ENCODE measurements around the gene DNAJB1. TPM values are rescaled to one million over a fixed set of nuclear protein-coding genes. Genes with fewer than 3 reads are reported as not detected.
"Not testable (repeated sequence)": the region's sequence is repeated elsewhere in the genome, so short reads cannot be mapped to it uniquely, and the experiment has no call there.

The DNAJB1 gene
- total RNA-seq, 1 experiment from 2014 or later, result 77.7 TPM

DNA sequence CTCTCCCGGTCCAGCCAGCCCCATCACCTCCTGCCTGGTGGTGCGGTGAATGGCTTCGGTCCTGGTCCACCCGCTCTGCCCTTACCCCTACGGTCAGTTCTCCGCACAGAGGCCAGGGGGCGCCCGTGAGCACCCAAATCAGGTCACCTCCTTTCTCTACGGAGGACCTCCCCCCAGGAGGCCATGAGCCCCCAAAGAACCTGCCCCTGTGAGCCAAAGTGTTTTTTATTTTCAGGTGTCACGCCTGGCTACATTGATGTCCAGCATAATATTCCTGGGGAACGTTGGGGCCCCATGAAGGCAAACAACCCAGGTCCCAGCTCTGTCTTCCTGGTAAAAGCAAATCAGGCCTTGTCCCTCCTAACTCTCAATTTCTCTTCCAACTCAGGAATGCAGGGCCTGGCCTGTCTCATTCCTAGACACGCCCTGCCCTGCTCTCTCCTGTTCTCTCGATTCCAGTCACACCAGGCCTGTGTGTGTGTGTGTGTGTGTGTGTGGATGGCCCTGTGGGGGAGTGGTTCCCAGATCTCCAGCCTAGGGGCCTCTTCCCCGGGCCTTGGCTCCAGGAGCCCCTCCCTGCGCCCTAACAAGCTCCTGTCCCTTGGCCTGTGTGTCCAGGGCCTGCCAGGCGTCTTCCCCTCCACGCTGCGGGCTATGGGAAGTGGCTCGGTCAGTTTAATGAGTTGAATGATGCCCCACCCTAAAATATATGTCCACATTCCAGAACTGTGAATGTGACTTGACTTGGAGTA is 12.5 kb downstream of the DNAJB1 start:
- no peak overlapping the region for H3K56ac ChIP-seq (ENCODE audit: insufficient read length, low read depth, low read length)
- no peak overlapping the region for H2BK5ac ChIP-seq (ENCODE audit: insufficient read length, low read length)
- no peak overlapping the region for H3K9ac ChIP-seq (ENCODE audit: extremely low read depth, insufficient read length, low read length)
- no peaks in the 10 kb centered on the region for H3K27me3 ChIP-seq (ENCODE audit: insufficient read depth, low read length)
- H3K23me2 ChIP-seq (ENCODE audit: insufficient read length, low read depth, low read length, poor library complexity, severe bottlenecking), result no peaks in the 10 kb centered on the region
- no peak overlapping the region for H3K4ac ChIP-seq (ENCODE audit: low read depth, low read length)
- no peak overlapping the region for H4K91ac ChIP-seq (ENCODE audit: insufficient read length, low read depth, low read length)
- no peaks in the 10 kb centered on the region for H3K9me3 Mint-ChIP-seq
- H3K4me1 ChIP-seq (ENCODE audit: insufficient read depth, low read length), result no peaks in the 10 kb centered on the region
- peak overlapping the region in 1 of 3 experiments; percentile 88; a peak in 2 of 7 replicates for H3K27ac Mint-ChIP-seq
- no peak overlapping the region for H2BK15ac ChIP-seq (ENCODE audit: low read depth, low read length)
- no peak overlapping the region for H2BK120ac ChIP-seq (ENCODE audit: low read depth, low read length, poor library complexity, severe bottlenecking)
- no peaks in the 10 kb centered on the region for H3K79me2 ChIP-seq (ENCODE audit: insufficient read depth, low read length)
- peaks cover 8% of the 10 kb centered on the region for H3K27me3 Mint-ChIP-seq (ENCODE audit: low read depth)
- no peak overlapping the region for H3K4me2 ChIP-seq (ENCODE audit: insufficient read depth, insufficient read length, low read length)
- H2AK5ac ChIP-seq (ENCODE audit: insufficient read length, low read length), result no peak overlapping the region
- H3K9me3 ChIP-seq (ENCODE audit: control insufficient read depth, low read depth, low read length), result no peaks in the 10 kb centered on the region
- peak; percentile 90 for DNase-seq
- WGBS (ENCODE audit: extremely low coverage, insufficient read length, low lambda C conversion rate), result no CpG with 5 or more reads among the region's 19 CpGs
- H4K8ac ChIP-seq (replicated peaks; ENCODE audit: insufficient read length, low read depth, low read length), result no peak overlapping the region
- no peaks in the 10 kb centered on the region for H3K79me1 ChIP-seq (ENCODE audit: insufficient read depth, low read depth, low read length, poor library complexity, severe bottlenecking)
- no peak overlapping the region for H3K23ac ChIP-seq (ENCODE audit: insufficient read length, low read depth, low read length)
- no peak overlapping the region for H2BK12ac ChIP-seq (ENCODE audit: insufficient read length, low read depth, low read length)
- H3K4me1 Mint-ChIP-seq, result peaks cover 5 to 14% of the 10 kb centered on the region in 2 experiments; a peak in 3 of 4 replicates
- no peak overlapping the region for H4K5ac ChIP-seq (ENCODE audit: insufficient read length, low read depth, low read length)
- H2BK20ac ChIP-seq (ENCODE audit: low read depth, low read length, poor library complexity, severe bottlenecking), result no peak overlapping the region
- TF ChIP-seq, protein P1, sequence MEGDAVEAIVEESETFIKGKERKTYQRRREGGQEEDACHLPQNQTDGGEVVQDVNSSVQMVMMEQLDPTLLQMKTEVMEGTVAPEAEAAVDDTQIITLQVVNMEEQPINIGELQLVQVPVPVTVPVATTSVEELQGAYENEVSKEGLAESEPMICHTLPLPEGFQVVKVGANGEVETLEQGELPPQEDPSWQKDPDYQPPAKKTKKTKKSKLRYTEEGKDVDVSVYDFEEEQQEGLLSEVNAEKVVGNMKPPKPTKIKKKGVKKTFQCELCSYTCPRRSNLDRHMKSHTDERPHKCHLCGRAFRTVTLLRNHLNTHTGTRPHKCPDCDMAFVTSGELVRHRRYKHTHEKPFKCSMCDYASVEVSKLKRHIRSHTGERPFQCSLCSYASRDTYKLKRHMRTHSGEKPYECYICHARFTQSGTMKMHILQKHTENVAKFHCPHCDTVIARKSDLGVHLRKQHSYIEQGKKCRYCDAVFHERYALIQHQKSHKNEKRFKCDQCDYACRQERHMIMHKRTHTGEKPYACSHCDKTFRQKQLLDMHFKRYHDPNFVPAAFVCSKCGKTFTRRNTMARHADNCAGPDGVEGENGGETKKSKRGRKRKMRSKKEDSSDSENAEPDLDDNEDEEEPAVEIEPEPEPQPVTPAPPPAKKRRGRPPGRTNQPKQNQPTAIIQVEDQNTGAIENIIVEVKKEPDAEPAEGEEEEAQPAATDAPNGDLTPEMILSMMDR (conservative IDR thresholded peaks at IDR 0.05), result peak; percentile 93
- no peak overlapping the region for H3T11ph ChIP-seq (ENCODE audit: low read length)
- no peak overlapping the region for H3K14ac ChIP-seq (ENCODE audit: insufficient read depth, low read length)
- H4K20me1 ChIP-seq (ENCODE audit: control insufficient read depth, insufficient read depth, insufficient read length), result no peaks in the 10 kb centered on the region
- peak overlapping the region; percentile 15 for H3K18ac ChIP-seq (ENCODE audit: insufficient read length, low read depth, low read length)
- no peaks in the 10 kb centered on the region for H3K36me3 Mint-ChIP-seq (ENCODE audit: insufficient read depth in 1 of 3, low read depth in 3 of 3)
- no peak overlapping the region for H2AFZ ChIP-seq (ENCODE audit: low read length)
- H3K27ac ChIP-seq (ENCODE audit: insufficient read length, low read depth, low read length), result no peak overlapping the region
- peak overlapping the region in 1 of 2 experiments; percentile 41; a peak in 1 of 5 replicates for H3K4me3 Mint-ChIP-seq

DNA sequence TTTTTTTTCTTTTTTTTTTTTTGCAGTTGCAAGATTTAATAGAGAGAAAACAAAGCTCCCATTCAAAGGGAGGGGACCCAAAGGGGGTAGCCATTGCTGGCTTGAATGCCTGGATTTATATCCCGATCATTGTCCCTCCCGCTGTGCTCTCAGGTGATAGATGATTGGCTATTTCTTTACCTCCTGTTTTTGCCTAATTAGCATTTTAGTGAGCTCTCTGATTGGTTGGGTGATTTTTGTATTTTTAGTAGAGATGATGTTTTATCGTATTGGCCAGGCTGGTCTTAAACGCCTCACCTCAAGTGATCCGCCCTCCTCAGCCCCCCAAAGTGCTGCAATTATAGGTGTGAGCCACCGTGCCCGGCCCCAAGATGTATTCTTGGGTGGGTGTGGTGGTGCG is 13.6 kb downstream of the DNAJB1 start:
- H3K4me1 ChIP-seq (ENCODE audit: insufficient read depth, low read length); H3K79me2 ChIP-seq (ENCODE audit: insufficient read depth, low read length); H3K36me3 Mint-ChIP-seq (ENCODE audit: insufficient read depth in 1 of 3, low read depth in 3 of 3); H2AFZ ChIP-seq (ENCODE audit: low read length); H3K27me3 ChIP-seq (ENCODE audit: insufficient read depth, low read length); H4K20me1 ChIP-seq (ENCODE audit: control insufficient read depth, insufficient read depth, insufficient read length); H2BK12ac ChIP-seq (ENCODE audit: insufficient read length, low read depth, low read length); H3K27ac ChIP-seq (ENCODE audit: insufficient read length, low read depth, low read length); H4K91ac ChIP-seq (ENCODE audit: insufficient read length, low read depth, low read length); H3K79me1 ChIP-seq (ENCODE audit: insufficient read depth, low read depth, low read length, poor library complexity, severe bottlenecking); H4K8ac ChIP-seq (replicated peaks; ENCODE audit: insufficient read length, low read depth, low read length); H2BK5ac ChIP-seq (ENCODE audit: insufficient read length, low read length); H2BK15ac ChIP-seq (ENCODE audit: low read depth, low read length); H2BK120ac ChIP-seq (ENCODE audit: low read depth, low read length, poor library complexity, severe bottlenecking); H3K23ac ChIP-seq (ENCODE audit: insufficient read length, low read depth, low read length); H3K14ac ChIP-seq (ENCODE audit: insufficient read depth, low read length); H2BK20ac ChIP-seq (ENCODE audit: low read depth, low read length, poor library complexity, severe bottlenecking); H3K4ac ChIP-seq (ENCODE audit: low read depth, low read length); H2AK5ac ChIP-seq (ENCODE audit: insufficient read length, low read length); H3K23me2 ChIP-seq (ENCODE audit: insufficient read length, low read depth, low read length, poor library complexity, severe bottlenecking); H3T11ph ChIP-seq (ENCODE audit: low read length); H3K4me3 Mint-ChIP-seq; H4K5ac ChIP-seq (ENCODE audit: insufficient read length, low read depth, low read length); H3K9me3 Mint-ChIP-seq; H3K9ac ChIP-seq (ENCODE audit: extremely low read depth, insufficient read length, low read length); H3K4me2 ChIP-seq (ENCODE audit: insufficient read depth, insufficient read length, low read length); H3K56ac ChIP-seq (ENCODE audit: insufficient read length, low read depth, low read length); DNase-seq; H3K27ac Mint-ChIP-seq; H3K18ac ChIP-seq (ENCODE audit: insufficient read length, low read depth, low read length); H3K27me3 Mint-ChIP-seq (ENCODE audit: low read depth); H3K9me3 ChIP-seq (ENCODE audit: control insufficient read depth, low read depth, low read length): not testable (repeated sequence)
- WGBS (ENCODE audit: extremely low coverage, insufficient read length, low lambda C conversion rate), result no CpG with 5 or more reads among the region's 8 CpGs
- peaks cover 5 to 11% of the 10 kb centered on the region in 2 experiments; a peak in 3 of 4 replicates for H3K4me1 Mint-ChIP-seq

Data from H9 (cell line).